OCI-LY1 (cell line): Measurements from ENCODE around the gene RNF44.

Source experiments
- CTCF ChIP-seq: fragments of 200-600 bp; sonication (generic), shearing (Covaris generic); IDR thresholded peaks from 2 replicates; pipeline ENCODE4 v1.5.1; 2017; ENCODE audit warnings: mild to moderate bottlenecking, antibody characterized with exemption, low read length, moderate library complexity, mixed read lengths
- EZH2 ChIP-seq: fragments of 200-600 bp; sonication (generic), shearing (Covaris generic); IDR thresholded peaks from 2 replicates; pipeline ENCODE4 v1.8.0; 2017; ENCODE audit warnings: borderline replicate concordance, mixed run types, mild to moderate bottlenecking, antibody characterized with exemption, low read length, moderate library complexity, mixed read lengths

- no peak for TF ChIP-seq CTCF
- no peak for TF ChIP-seq EZH2
Measured at GRCh38 chr5:176507911-176508310, 29.3 kb downstream of the RNF44 start.
